Adrenal gland (tissue), 5 donors: Measurements from ENCODE around the gene DIO1.

Experiments
- CTCF ChIP-seq, 6 experiments: fragments of 450-650 bp in 4 of 6; fragments of 200-600 bp in 2 of 6; sonication (generic) in 1 of 6; IDR thresholded peaks; 1 replicate in 5 of 6; 2 replicates in 1 of 6; pipeline versions ENCODE4 v1.5.1 to v1.8.0; 2016 to 2021; ENCODE audit warnings: antibody characterized with exemption in 6 of 6, mild to moderate bottlenecking in 2 of 6, moderate library complexity in 1 of 6
- POLR2A ChIP-seq, 2 donors: fragments of 450-650 bp; IDR thresholded peaks; one replicate each; pipeline ENCODE4 v1.6.1; 2017; ENCODE audit warnings: antibody characterized with exemption in 2 of 2, mild to moderate bottlenecking in 2 of 2, moderate library complexity in 1 of 2
- donor health status: DM: no; HTN: no; CAD: no.

GRCh38 chr1:53888681-53889080 lies 5.3 kb upstream of the DIO1 start:
- TF ChIP-seq CTCF (IDR thresholded peaks at IDR 0.05): no peak
- TF ChIP-seq POLR2A (IDR thresholded peaks at IDR 0.05): no peak
